Activated T-cell treated with anti-CD3 and anti-CD28 coated beads for 4 hours (primary cell): Measurements from ENCODE around the gene CHP1.
A peak's percentile ranks its signal among the peaks of the same experiment; 100 is the strongest.
"Not testable (repeated sequence)": the region's sequence is repeated elsewhere in the genome, so short reads cannot be mapped to it uniquely, and the experiment has no call there.

Source experiments
- DNase-seq: peaks from one replicate; pipeline ENCODE4 v3.0.0-alpha.2; 2020

Gene CHP1

DNA sequence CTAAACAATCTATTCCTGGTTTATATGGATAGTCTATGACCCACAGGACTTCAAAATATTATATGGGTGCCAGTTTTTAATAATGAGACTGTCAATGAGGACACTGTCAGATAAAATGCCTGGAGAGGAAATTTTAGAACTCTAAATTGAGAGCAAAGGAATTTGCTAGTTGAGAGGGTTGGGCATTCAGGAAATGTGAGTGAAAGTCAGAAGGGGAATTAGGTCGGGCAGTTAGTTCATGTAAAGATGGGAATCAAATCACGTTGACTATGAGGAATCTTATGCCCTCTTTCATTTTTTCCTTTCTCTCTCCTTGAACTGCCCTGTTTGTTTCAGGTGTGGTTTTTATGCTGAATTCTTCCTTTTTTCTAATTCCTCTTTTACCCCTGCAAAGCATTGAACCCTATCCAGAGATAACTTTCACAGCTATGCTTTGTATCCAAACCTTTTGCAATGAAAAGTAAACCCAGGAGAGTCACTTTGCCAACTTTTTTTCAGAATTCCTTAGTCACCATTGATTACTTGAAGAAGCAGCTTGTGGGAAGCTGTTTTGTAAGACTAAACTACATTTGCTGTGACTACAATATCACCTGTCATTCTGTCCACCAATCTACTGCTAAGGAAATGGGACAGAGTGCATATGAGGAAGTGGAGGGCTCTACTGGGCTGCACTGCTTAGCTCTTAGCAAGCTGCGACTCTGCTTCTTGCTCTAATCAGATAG lies 27.8 kb downstream of the CHP1 start:
- DNase-seq: no peak

DNA sequence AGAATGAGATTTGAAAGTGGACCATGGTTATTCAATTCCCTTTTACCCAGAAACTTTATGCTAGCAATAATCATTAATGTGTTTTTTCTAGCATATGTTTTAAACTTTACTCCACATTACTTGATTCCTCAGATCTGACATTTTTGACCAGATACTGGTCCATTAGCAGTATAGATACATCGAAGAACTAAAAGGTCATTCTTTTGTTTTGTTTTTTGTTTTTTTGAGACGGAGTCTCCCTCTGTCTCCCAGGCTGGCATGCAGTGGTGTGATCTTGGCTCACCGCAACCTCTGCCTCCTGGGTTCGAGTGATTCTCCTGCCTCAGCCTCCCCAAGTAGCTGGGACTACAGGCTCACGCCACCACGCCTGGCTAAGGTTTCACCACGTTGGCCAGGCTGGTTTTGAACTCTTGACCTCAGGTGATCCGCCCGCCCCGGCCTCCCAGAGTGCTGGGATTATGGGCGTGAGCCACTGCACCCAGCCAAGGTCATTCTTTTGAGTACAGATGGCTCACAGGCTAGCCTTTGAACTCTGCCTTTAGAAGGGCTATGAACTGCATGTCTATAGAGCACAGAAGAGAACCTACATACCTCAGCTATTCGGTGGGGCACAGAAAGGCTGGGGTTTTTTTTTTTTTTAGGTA lies 28.6 kb downstream of the CHP1 start:
- DNase-seq: no peak

DNA sequence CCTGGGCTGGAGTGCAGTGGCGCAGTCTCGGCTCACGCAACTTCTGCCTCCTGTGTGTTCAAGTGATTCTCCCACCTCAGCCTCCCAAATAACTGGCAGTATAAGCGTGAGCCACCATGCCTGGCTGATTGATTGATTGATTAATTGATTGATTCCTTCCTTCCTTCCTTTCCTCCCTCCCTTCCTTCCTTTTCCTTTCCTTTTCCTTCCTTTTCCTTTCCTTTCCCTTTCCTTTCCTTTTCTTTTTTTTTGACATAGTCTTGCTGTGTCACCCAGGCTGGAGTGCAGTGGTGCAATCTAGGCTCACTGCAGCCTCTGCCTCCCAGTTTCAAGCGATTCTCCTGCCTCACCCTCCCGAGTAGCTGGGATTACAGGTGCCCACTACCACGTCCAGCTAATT lies 29.9 kb downstream of the CHP1 start:
- DNase-seq: not testable (repeated sequence)

DNA sequence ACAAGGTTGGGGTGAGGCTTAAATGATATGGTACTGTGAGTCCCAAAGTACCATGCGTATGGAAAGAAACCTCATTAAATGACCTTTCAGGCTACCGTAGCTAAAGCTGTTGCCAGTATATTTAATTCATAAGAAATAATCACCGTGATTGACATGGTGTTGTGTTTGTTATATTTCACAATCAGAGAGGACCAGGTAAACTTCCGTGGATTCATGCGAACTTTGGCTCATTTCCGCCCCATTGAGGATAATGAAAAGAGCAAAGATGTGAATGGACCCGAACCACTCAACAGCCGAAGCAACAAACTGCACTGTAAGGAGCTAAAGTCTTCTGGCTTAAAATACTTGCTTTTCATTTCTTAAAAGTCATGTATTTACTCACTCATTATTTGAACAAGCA lies 31.5 kb downstream of the CHP1 start:
- DNase-seq: no peak

DNA sequence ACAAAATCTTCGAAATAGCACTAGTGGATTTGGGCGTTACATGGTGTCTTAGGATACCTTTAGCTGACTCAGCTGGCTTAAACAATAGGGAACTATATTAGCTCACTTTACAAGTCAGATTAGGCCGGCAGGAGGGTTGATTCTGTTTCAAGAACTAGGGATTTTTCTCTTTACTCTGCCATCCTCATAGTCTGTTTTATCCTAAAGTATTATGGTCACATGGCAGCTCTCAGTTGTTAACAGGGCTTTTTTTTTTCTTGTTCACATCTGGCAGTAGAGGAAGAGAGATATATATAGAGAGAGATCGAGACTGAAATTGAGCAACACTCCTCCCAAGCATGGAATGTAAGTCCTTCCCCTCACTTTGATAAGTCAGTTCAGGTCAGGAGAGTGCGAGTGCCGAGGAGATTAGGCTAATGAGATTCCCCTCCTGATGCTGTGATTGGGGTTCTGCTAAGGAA lies 32.9 kb downstream of the CHP1 start:
- no peak for DNase-seq

DNA sequence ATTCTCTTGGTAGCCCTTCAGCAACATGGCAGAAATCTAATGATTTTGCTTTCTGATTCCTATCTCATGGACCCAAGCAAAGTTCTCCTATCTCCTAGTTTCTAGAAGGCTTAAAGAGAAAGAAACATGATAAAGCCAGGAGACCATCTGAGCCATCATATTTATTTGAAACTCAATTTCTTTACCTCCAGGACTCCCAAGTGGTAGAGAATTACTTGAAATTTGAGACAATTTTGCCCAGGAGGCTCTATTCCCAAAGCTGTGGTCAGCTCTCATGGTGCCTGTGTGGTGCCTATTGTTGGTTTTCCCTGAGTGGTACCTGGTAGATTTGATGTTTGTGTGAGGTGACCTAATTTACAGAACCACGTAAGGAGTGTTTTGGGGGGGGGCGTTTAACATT lies 38.8 kb downstream of the CHP1 start:
- no peak for DNase-seq

DNA sequence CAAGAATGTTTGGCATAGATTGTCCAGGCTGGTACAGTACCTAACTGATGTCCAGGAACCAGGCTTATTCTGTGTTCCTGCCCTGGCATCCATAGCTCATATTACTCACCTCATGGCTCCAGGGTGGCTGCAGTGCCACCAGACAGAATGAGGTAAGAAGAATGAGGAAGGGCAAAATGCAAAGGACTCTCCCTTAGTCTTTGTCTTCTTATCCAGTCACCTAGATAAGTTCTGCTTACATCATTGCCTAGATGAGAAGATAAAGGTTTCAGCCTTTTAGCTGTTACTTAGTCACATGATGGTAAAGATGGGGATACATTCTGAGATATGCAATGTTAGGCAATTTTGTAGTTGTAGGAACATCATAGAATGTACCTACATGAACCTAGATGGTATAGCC lies 45.8 kb downstream of the CHP1 start:
- no peak for DNase-seq

DNA sequence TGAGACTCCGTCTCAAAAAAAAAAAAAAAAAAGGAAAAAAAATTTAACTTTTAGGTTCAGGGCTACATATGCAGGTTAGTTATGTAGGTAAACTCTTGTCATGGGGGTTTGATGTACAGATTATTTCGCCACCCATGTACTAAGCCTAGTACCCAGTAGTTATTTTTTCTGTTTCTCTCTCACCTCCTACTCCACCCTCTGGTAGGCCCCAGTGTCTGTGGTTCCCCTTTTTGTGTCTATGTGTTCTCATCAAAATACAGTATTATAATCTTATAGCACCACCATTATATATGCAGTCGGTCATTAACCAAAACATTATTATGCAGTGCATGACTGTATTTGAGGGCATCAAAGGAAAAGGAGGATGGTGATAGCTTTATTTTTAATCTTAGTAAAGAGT lies 47.3 kb downstream of the CHP1 start:
- no peak for DNase-seq

DNA sequence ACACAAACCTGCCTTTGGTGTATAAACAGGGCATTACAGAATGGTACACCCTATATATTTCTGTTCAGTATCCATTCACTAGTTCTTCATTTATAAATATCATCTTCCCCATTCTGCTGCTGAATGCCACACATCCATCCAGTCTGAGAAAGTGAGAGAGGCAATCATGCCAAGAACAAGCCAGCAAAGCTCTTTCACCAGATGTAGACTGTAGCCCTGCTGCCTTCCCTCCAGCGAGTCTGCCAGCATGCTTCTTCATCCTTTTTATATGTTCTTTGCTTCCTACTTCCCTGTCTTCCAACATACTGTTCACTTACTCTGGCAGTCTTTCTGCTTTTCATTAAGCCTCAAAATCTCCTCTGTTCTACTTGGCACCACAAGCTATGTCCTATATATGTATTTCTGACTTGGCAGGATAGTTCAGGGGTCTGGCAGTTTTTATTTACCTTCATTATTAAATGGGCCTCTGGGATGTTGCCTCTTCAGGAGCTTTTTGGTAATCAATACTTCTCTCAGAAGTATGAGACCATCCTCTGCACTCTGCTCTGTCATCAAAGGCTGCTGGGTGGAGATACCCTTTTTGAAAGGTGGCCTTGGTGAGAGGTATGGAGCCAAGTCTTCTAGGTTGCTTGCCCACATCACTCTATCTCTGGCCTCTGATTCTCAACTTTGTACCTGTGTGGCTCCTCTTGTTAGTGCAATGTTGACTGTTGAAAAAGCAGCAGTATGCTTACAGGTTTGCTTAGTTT lies 48.6 kb downstream of the CHP1 start:
- no peak for DNase-seq

DNA sequence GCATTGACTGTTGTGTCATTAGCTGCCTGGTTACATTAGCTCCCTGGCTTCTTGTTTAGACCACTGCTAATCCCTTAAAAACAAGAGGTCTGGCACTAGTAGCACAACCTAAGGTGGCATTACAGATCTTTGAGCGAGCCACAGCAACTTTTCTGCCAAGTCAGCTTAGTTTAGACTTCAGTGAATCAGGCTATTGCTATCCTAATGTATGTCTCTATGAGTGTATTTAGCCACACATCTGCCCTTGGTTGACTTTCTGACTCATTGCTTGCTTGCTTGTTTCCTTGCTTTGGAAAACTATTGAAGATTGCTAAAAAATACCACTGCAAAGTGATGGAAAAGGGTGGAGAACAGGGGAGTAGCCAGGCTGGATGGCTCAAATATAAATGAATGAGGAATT lies 50.2 kb downstream of the CHP1 start:
- DNase-seq: no peak

DNA sequence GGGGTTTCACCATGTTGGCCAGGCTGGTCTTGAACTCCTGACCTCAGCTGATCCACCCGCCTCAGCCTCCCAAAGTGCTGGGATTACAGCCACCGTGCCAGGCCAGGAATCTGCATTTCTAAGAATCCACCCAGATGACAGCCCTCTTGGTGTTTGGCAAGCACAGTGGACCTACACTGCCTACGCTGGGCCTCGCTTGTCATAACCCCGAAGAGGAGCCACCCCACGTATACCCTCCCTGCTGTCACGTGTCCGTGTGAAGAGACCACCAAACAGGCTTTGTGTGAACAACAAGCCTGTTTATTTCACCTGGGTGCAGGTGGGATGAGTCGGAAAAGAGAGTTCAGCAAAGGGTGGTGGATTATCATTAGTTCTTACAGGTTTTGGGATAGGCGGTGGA lies 51.4 kb downstream of the CHP1 start:
- DNase-seq: not testable (repeated sequence)

DNA sequence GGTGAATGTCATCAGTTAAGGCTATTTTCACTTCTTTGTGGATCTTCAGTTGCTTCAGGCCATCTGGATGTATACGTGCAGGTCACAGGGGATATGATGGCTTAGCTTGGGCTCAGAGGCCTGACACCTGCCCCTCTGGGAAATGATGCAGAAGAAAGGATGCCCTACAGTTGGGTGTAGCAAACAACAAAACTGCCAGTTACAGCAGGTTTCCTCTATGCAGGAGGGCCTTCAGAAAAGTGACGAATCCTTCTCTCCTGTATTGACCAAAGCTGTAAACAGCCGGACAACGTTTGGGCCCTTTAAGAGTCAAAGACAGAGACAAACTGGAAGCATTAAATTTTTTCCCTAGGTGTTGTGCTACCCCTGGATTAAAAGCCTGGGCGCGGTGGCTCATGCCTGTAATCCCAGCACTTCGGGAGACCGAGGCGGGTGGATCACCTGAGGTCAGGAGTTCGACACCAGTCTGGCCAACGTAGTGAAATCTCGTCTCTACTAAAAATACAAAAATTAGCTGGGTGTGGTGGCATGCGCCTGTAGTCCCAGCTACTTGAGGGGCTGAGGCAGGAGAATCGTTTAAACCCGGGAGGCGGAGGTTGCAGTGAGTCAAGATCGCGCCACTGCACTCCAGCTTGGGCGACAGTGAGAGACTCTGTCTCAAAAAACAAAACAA lies 52.0 kb downstream of the CHP1 start:
- peak; percentile 8 for DNase-seq

DNA sequence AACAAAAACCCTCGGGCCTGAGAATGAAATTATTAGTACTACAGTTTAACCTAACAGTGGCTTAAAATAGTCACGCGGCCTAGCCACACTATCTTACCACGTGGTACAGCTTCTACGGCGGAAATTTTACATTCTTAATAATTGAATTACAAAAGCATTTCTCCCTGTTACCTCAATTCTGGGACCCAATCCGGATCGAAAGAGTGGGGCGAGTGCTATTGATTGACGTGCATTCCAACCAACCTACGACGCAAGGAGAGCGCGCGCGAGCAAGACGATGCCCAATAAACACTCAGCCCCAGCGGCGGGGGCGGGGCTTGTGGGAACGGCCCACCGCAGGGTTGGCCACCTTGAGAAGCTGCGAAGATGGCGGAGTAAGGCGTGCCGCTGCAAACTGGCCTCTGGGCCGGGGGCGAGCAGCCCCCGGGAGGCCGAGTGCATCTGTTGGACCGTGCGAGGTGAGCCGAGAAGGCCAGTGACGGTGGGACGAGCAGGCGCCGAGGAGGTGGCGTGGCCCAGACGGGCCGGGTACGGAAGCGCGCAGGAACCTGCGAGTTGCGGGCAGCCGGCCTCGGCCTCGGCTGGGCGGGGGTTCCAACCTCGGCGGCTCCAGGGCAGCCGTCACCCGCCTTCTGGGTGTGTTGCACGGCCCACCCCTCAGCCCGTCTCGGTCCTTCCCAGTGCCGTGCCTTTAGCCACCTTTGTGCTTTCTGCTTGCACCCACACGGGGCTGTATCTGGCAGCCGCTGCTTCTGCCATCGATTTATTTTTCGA lies 52.8 kb downstream of the CHP1 start:
- peak; percentile 96 for DNase-seq

DNA sequence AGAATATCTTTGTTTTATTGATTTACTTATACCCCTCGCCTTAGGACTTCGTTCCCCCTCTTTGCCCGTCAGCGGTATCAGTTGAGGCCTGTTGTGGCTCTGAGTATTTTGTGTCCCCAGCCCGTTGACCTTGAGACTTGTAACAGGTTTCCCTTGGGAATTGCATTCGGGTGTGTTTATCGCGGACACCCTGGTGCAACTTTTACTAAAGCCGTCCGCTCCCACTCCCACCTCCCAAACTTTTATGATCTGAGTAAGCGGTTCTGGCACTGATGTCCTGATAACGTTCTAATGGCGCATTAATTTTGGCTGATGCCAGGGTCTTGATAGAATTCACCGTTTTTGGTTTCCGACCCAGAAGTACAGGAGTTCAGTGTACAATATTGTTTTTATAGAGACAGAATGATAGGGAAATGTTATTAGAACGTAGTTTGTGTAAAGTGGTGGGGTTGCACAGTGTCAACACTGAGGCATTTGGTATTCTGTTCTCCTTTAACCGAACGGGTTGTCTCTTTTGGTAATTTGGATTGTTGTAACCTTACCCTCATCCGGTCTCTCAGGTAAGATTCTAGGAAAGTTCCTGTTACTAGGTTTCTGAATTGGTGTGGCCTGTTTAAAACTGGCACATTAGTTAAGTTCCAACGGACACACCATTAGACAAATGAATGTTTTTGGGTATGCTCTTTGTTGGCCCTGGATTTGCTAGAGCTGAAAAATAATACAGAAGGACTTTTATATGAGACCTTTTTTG lies 53.5 kb downstream of the CHP1 start:
- DNase-seq: no peak

DNA sequence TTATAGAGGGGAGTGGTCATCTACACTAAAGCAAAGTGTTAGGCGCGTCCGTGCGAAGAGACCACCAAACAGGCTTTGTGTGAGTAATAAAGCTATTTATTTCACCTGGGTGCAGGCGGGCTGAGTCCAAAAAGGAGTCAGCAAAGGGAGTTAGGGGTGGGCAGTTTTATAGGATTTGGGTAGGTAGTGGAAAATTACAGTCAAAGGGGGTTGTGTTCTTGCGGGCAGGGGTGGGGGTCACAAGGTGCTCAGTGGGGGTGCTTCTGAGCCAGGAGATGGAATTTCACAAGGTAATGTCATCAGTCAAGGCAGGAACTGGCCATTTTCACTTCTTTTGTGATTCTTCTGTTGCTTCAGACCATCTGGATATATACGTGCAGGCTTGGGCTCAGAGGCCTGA lies 54.2 kb downstream of the CHP1 start:
- DNase-seq: no peak

DNA sequence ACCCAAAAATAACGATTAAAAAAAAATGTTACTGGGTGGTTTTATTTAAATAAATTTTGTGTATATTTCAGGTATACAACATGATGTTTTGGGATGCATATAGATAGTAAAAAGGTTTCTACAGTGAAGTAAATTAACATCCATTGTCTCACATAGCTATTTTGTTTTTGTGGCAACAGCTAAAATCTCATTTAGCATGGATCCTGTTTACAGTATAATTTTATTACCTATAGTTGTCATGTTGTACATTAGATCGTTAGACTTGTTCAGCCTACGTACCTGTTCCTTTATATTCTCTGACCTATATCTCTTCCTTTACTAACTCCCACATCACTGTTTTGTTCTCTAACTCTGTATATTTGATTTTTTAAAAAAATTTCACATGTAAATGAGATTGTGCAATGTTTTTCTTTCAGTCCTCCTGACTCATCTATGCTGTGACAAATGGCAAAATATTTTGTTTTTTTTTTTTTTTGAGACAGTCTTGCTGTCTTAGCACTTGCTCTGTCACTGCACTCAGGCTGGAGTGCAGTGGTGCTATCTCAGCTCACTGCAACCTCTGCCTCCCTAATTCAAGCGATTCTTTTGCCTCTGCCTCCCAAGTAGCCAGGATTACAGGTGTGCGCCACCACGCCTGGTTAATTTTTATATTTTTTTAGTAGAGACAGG lies 55.7 kb downstream of the CHP1 start:
- DNase-seq: no peak

DNA sequence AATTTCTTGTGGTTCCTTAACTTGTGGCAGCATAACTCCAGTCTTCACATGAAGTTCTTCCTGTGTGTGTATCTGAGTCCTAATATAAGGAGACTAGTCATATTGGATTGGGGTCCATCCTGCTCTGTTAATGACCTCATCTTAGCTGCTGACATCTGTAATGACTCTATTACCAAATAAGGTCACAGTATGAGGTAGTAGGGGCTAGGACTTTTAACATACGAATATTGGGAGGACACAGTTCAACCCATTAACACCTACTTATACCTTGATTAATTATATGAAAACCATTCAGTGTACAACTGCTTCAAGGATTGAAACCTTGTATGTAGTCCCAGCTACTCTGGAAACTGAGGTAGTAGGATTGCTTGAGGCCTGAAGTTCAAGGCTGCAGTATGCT lies 57.4 kb downstream of the CHP1 start:
- no peak for DNase-seq

DNA sequence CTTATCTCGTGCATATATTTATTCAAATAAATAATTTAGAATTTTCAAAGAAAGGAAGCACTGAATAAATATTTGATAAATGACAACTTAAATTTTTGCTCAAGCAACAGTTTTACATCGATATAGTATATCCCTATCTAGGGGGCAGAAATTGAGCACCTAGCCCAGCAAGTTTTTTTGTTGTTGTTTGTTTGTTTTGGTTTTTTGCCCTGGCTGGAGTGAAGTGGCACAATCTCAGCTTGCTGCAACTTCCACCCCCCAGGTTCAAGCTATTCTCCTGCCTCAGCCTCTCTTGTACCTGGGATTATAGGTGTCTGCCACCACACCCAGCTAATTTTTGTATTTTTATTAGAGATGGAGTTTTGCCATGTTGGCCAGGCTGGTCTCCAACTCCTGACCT lies 58.9 kb downstream of the CHP1 start:
- no peak for DNase-seq

DNA sequence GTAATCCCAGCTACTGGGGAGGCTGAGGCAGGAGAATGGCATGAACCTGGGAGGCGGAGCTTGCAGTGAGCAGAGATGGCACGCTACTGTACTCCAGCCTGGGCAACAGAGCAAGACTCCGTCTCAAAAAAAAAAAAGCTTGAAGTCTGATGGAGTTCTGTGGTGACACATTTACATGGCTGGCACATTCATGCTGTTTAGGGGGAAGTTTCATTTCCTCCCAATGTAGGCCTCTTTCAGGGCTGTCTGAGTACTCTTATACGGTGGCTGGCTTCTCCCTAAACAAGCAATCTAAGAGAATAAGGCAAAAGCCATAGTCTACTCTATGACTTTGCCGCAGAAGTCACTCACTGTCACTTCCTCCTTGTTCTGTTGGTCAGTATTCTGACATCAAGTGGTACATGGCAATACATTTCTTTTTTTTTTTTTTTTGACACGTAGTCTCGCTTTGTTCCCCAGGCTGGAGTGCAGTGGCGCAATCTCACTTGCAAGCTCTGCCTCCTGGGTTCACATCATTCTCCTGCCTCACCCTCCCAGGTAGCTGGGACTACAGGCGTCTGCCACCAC lies 60.1 kb downstream of the CHP1 start:
- no peak for DNase-seq

DNA sequence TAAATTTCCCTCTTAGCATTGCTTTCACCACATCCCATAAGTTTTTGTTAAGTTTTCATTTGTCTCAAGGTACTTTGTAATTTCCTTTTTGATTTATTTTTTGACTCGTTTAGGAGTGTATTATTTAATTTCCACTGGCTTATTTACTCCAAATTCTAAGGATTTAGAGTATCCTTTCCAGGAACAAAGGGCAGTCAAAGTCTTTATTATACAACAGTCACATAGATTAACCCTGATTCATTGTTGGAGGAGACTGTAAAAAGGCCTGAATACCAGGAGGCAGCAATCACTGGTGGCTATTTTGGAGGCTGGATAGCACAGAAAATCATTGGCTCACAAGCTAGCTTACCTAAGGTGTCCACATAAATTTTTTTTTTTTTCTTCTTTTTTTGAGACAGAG lies 61.5 kb downstream of the CHP1 start:
- no peak for DNase-seq

DNA sequence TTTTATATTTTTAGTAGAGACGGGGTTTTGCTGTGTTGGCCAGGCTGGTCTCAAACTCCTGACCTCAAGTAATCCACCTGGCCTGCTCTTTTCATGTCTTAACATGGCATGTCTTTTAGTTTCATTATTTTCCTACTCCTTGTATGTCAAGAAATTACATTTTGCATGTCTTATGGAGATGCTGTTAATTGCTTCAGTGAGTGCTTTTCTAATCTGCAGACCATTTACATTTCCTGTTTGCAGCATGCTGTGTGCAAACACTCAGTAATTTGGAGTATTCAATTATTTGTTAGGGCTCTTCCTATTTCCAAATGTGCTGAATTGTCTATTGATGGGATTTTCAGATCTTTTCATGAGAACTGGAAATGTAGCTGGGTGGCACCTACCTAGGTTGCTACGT lies 70.1 kb downstream of the CHP1 start:
- not testable (repeated sequence) for DNase-seq
